Measurements from ENCODE around the gene AXL.

DNA sequence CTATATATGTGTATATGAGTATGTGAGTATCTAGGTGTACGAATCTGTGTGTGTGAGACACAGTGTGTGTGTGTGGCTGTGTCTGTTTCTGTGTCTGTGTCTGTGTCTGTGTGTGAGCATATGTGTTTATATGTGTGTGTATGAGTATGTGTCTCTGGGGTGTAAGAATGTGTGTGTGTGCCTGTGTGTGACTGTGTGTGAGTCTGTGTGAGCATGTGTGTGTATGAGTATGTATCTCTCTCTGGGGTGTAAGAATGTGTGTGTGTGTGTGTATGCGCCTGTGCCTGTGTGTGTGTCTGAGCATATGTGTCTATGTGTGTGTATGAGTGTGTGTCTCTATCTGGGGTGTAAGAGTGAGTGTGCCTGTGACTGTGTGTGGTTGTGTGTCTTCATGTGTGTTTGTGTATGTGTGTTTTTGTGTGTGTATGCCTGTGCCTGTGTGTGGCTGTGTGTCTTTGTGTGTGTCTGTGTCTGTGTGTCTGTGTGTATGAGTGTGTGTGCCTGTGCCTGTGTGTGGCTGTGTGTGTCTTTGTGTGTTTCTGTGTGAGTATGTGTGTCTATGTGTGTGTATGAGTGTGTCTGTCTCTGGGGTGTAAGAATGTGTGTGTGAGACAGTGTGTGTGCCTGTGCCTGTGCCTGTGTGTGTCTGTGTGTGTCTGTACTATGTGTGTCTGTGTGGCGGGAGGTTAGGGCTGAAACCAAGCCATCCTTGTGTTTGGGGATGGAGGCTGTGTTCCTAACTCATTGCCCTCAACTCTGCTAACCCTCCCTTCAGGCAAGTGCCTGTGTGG, 11.2 kb downstream of the AXL start:
- TF ChIP-seq, protein P1, sequence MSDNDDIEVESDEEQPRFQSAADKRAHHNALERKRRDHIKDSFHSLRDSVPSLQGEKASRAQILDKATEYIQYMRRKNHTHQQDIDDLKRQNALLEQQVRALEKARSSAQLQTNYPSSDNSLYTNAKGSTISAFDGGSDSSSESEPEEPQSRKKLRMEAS (IDR thresholded peaks at IDR 0.05; ENCODE audit: insufficient read depth, insufficient read length), result no peak
- TF ChIP-seq, protein P2, sequence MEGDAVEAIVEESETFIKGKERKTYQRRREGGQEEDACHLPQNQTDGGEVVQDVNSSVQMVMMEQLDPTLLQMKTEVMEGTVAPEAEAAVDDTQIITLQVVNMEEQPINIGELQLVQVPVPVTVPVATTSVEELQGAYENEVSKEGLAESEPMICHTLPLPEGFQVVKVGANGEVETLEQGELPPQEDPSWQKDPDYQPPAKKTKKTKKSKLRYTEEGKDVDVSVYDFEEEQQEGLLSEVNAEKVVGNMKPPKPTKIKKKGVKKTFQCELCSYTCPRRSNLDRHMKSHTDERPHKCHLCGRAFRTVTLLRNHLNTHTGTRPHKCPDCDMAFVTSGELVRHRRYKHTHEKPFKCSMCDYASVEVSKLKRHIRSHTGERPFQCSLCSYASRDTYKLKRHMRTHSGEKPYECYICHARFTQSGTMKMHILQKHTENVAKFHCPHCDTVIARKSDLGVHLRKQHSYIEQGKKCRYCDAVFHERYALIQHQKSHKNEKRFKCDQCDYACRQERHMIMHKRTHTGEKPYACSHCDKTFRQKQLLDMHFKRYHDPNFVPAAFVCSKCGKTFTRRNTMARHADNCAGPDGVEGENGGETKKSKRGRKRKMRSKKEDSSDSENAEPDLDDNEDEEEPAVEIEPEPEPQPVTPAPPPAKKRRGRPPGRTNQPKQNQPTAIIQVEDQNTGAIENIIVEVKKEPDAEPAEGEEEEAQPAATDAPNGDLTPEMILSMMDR (IDR thresholded peaks at IDR 0.05; ENCODE audit: extremely low read depth in 1 of 2, insufficient read depth in 1 of 2, low read depth in 1 of 2, low read length in 2 of 2), result no peak
- TF ChIP-seq MYC (IDR thresholded peaks at IDR 0.05; ENCODE audit: low read depth, low read length), result no peak
- TF ChIP-seq POLR2A (IDR thresholded peaks at IDR 0.05; ENCODE audit: low read depth, low read length), result peak; percentile 60
- TF ChIP-seq POLR2AphosphoS5 (IDR thresholded peaks at IDR 0.05; ENCODE audit: insufficient read depth, low read depth, low read length), result peak; percentile 54
- no peak for TF ChIP-seq JUN (IDR thresholded peaks at IDR 0.05; ENCODE audit: borderline replicate concordance, insufficient read depth, insufficient read length, low read depth)
- no peak for TF ChIP-seq EZH2 (IDR thresholded peaks at IDR 0.05; ENCODE audit: borderline replicate concordance, low read depth, low read length, severe bottlenecking)
- TF ChIP-seq GATA2 (IDR thresholded peaks at IDR 0.05; ENCODE audit: insufficient read depth, insufficient read length, low read depth, low read length), result no peak
- TF ChIP-seq FOS (IDR thresholded peaks at IDR 0.05; ENCODE audit: borderline replicate concordance, insufficient read depth, low read length), result no peak

Data from endothelial cell of umbilical vein (primary cell).